Kidney epithelial cell (primary cell): ENCODE results near the gene HEPACAM2. TPM values are rescaled to one million over a fixed set of nuclear protein-coding genes. Genes with fewer than 3 reads are reported as not detected.

Source experiments
- DNase-seq: peaks from one replicate; pipeline ENCODE4 v3.0.0-alpha.2; 2010; ENCODE audit warnings: low read depth
- H3K27me3 ChIP-seq: 2 replicates; pipeline ENCODE4 v1.6.0; 2011; ENCODE audit warnings: low read length; ENCODE audit not compliant: control insufficient read depth, insufficient read depth
- H3K36me3 ChIP-seq: 2 replicates; pipeline ENCODE4 v1.5.1; 2011; ENCODE audit warnings: low read length; ENCODE audit not compliant: control insufficient read depth, insufficient read depth
- H3K4me3 ChIP-seq: 2 replicates; pipeline ENCODE4 v1.5.1; 2011; ENCODE audit warnings: low read depth, mild to moderate bottlenecking, control low read depth, low read length
- CTCF ChIP-seq: IDR thresholded peaks from 2 replicates; pipeline ENCODE4 v1.5.1; 2011; ENCODE audit warnings: mild to moderate bottlenecking, moderate library complexity, low read length, control low read depth, inconsistent platforms; ENCODE audit not compliant: insufficient read depth, poor library complexity, severe bottlenecking
- total RNA-seq: library from RNA; depleted of rRNA; stranded (reverse); fragments of >200 nt; gene quantifications from 2 replicates; pipeline ENCODE4 v1.2.3, GENCODE V29; 2015

The HEPACAM2 gene
- total RNA-seq, 1 donor from 2014 or later, result 0.08 TPM

- no peak for DNase-seq
- Histone ChIP-seq H3K36me3 (no peaks in the 10 kb centered on the region), H3K27me3 (no peaks in the 10 kb centered on the region), H3K4me3 (no peak overlapping the region)
- no peak for TF ChIP-seq CTCF
Observed at GRCh38 chr7:93218997-93219827, 7.1 kb downstream of the HEPACAM2 start.

GRCh38 chr7:93212881-93213280 lies 13.4 kb downstream of the HEPACAM2 start:
- H3K36me3 ChIP-seq, result no peaks in the 10 kb centered on the region
- no peak overlapping the region for H3K4me3 ChIP-seq
- no peak for DNase-seq
- no peaks in the 10 kb centered on the region for H3K27me3 ChIP-seq
- TF ChIP-seq CTCF, result no peak

GRCh38 chr7:93211228-93211818 lies 14.9 kb downstream of the HEPACAM2 start:
- no peak overlapping the region for H3K4me3 ChIP-seq
- no peaks in the 10 kb centered on the region for H3K27me3 ChIP-seq

GRCh38 chr7:93205046-93205445 lies 21.2 kb downstream of the HEPACAM2 start:
- Histone ChIP-seq H3K4me3 (no peak overlapping the region), H3K36me3 (no peaks in the 10 kb centered on the region), H3K27me3 (no peaks in the 10 kb centered on the region)
- no peak for TF ChIP-seq CTCF
- DNase-seq, result no peak

More at GRCh38 chr7:93211228-93211818, 14.9 kb downstream of the HEPACAM2 start:
- no peak for TF ChIP-seq CTCF
- DNase-seq, result no peak
- no peaks in the 10 kb centered on the region for H3K36me3 ChIP-seq

GRCh38 chr7:93203496-93203895 lies 22.8 kb downstream of the HEPACAM2 start:
- Histone ChIP-seq H3K4me3 (no peak overlapping the region), H3K36me3 (no peaks in the 10 kb centered on the region), H3K27me3 (no peaks in the 10 kb centered on the region)
- no peak for TF ChIP-seq CTCF
- DNase-seq, result no peak
